Measurements from ENCODE around the gene SLBP. TPM values are rescaled to one million over a fixed set of nuclear protein-coding genes. Genes with fewer than 3 reads are reported as not detected.

Gene SLBP
- total RNA-seq, 2 experiments from 2014 or later, result 45.8 to 47.6 TPM

DNA sequence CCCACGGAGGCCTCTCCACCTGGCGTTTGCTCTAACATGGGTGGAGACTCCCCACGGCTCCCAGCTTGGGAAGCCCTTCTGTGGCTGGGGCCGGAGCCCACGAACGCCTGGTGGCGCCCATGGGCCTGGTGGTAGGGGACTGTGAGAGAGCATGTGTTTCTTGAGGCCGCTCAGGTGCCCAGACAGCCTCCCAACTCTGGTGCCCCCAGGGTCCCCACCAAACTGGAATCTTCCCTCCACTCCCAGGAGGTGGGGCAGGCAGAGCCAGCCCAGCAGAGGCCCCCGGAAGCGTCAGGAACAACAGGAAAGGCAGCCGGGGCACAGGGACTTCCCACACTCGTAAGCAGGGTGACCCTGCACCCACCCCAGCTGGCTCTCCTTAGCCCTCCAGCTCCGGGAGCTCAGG lies 47.7 kb upstream of the SLBP start:
- intact Hi-C loops (cut with DNase I, micrococcal nuclease), result loop anchor here in 1 of 2 experiments (5.0 kb wide), 1 partner anchor 52 kb away; no protein-coding TSS in a partner anchor
- no peaks in the 10 kb centered on the region for H3K36me3 Mint-ChIP-seq (ENCODE audit: low read depth)
- Histone ChIP-seq H3K36me3 (ENCODE audit: insufficient read depth, low read length) (no peaks in the 10 kb centered on the region), H3K27me3 (ENCODE audit: control insufficient read depth in 1 of 2, insufficient read depth in 2 of 2, low read length in 2 of 2) (peaks cover 5 to 8% of the 10 kb centered on the region in 2 experiments), H3K4me3 (ENCODE audit: low read length) (no peak overlapping the region), H3K9me3 (ENCODE audit: control insufficient read depth in 1 of 2, insufficient read depth in 1 of 2, low read length in 2 of 2) (peaks cover 0 to 11% of the 10 kb centered on the region in 2 experiments), H3K4me1 (ENCODE audit: insufficient read depth, low read length) (peaks cover 3% of the 10 kb centered on the region), H3K27ac (ENCODE audit: low read depth in 1 of 2, low read length in 2 of 2) (no peak overlapping the region)
- H3K9me3 Mint-ChIP-seq, result no peaks in the 10 kb centered on the region
- no peak overlapping the region for H3K27ac Mint-ChIP-seq
- POLR2A ChIA-PET, result no interaction called here
- no peaks in the 10 kb centered on the region for H3K4me1 Mint-ChIP-seq (ENCODE audit: low read depth)
- TF ChIP-seq, protein P1, sequence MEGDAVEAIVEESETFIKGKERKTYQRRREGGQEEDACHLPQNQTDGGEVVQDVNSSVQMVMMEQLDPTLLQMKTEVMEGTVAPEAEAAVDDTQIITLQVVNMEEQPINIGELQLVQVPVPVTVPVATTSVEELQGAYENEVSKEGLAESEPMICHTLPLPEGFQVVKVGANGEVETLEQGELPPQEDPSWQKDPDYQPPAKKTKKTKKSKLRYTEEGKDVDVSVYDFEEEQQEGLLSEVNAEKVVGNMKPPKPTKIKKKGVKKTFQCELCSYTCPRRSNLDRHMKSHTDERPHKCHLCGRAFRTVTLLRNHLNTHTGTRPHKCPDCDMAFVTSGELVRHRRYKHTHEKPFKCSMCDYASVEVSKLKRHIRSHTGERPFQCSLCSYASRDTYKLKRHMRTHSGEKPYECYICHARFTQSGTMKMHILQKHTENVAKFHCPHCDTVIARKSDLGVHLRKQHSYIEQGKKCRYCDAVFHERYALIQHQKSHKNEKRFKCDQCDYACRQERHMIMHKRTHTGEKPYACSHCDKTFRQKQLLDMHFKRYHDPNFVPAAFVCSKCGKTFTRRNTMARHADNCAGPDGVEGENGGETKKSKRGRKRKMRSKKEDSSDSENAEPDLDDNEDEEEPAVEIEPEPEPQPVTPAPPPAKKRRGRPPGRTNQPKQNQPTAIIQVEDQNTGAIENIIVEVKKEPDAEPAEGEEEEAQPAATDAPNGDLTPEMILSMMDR (IDR thresholded peaks at IDR 0.05), result no peak
- ATAC-seq (ENCODE audit: poor library complexity) (no peak), DNase-seq (no peak)
- CTCF ChIA-PET, result no interaction called here
- H3K4me3 Mint-ChIP-seq, result no peak overlapping the region
- peaks cover 13% of the 10 kb centered on the region for H3K27me3 Mint-ChIP-seq

GRCh38 chr4:1759170-1759817 lies 47.2 kb upstream of the SLBP start:
- TF ChIP-seq, protein P1 (IDR thresholded peaks at IDR 0.05), result no peak
- DNase-seq, result no peak
- no peak for ATAC-seq (ENCODE audit: poor library complexity)
- Mint-ChIP-seq H3K4me1 (ENCODE audit: low read depth) (no peaks in the 10 kb centered on the region), H3K4me3 (no peak overlapping the region), H3K36me3 (ENCODE audit: low read depth) (no peaks in the 10 kb centered on the region), H3K27me3 (peaks cover 9% of the 10 kb centered on the region), H3K27ac (no peak overlapping the region), H3K9me3 (no peaks in the 10 kb centered on the region)
- no peak overlapping the region for H3K27ac ChIP-seq (ENCODE audit: low read depth in 1 of 2, low read length in 2 of 2)
- ChIA-PET CTCF (no interaction called here), POLR2A (no interaction called here)
- H3K4me3 ChIP-seq (ENCODE audit: low read length), result no peak overlapping the region
- H3K36me3 ChIP-seq (ENCODE audit: insufficient read depth, low read length), result no peaks in the 10 kb centered on the region
- peaks cover 0 to 7% of the 10 kb centered on the region in 2 experiments for H3K9me3 ChIP-seq (ENCODE audit: control insufficient read depth in 1 of 2, insufficient read depth in 1 of 2, low read length in 2 of 2)
- peaks cover 2 to 3% of the 10 kb centered on the region in 2 experiments for H3K27me3 ChIP-seq (ENCODE audit: control insufficient read depth in 1 of 2, insufficient read depth in 2 of 2, low read length in 2 of 2)
- H3K4me1 ChIP-seq (ENCODE audit: insufficient read depth, low read length), result peaks cover 3% of the 10 kb centered on the region
- intact Hi-C loops (cut with DNase I, micrococcal nuclease), result no loop called here

DNA sequence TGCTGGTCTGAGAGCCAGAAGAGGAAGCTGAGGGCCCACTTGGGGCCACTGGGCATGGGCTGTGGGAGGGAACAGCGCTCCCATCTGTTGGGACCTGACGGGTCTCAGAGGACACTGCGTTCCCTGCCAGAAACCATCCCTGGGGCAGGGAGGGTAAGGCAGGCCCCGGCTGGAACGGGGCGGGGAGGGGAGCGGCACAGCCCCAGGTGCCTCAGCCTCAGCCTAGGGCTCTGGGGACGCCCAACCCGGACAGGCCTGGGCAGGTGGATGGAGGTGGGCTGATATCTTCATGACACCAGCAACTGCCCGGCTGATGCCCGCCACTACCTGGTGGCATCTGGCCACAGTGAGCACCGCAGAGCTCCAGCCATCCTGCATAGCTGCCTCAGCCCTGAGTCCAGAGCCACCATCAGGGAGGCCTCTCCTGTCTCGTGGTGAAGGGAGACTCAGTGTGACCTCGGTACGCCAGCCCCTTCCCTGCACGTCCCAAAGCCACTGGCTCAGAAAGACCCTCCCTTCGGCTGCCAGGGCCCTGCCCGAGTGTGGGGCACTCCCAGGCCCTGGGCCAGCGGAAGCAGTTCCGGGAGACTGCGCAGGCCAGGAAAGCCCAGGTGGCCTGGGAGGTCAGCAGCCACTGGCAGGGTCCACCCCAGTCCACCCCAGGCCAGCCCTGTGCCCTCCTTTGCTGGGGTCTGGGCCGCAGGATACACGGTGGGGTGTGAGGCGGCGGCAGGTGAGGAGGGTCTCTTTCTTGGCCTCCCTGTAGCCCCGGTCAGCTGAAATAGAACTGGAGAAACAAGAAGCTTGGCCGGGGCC lies 46.4 kb upstream of the SLBP start:
- ChIA-PET POLR2A (no interaction called here), CTCF (no interaction called here)
- H3K36me3 ChIP-seq (ENCODE audit: insufficient read depth, low read length), result no peaks in the 10 kb centered on the region
- peaks cover 0 to 2% of the 10 kb centered on the region in 2 experiments for H3K27me3 ChIP-seq (ENCODE audit: control insufficient read depth in 1 of 2, insufficient read depth in 2 of 2, low read length in 2 of 2)
- peaks cover 0 to 7% of the 10 kb centered on the region in 2 experiments for H3K9me3 ChIP-seq (ENCODE audit: control insufficient read depth in 1 of 2, insufficient read depth in 1 of 2, low read length in 2 of 2)
- no peak overlapping the region for H3K4me3 Mint-ChIP-seq
- H3K27ac Mint-ChIP-seq, result no peak overlapping the region
- H3K27ac ChIP-seq (ENCODE audit: low read depth in 1 of 2, low read length in 2 of 2), result no peak overlapping the region
- H3K36me3 Mint-ChIP-seq (ENCODE audit: low read depth), result no peaks in the 10 kb centered on the region
- intact Hi-C loops (cut with DNase I, micrococcal nuclease), result no loop called here
- ATAC-seq (ENCODE audit: poor library complexity), result no peak
- TF ChIP-seq, protein P1 (IDR thresholded peaks at IDR 0.05), result no peak
- H3K4me1 ChIP-seq (ENCODE audit: insufficient read depth, low read length), result peaks cover 7% of the 10 kb centered on the region
- H3K9me3 Mint-ChIP-seq, result no peaks in the 10 kb centered on the region
- no peak for DNase-seq
- H3K27me3 Mint-ChIP-seq, result peaks cover 3% of the 10 kb centered on the region
- no peak overlapping the region for H3K4me3 ChIP-seq (ENCODE audit: low read length)
- H3K4me1 Mint-ChIP-seq (ENCODE audit: low read depth), result no peaks in the 10 kb centered on the region
